ENCODE measurements around the gene KCNMB4.

DNA sequence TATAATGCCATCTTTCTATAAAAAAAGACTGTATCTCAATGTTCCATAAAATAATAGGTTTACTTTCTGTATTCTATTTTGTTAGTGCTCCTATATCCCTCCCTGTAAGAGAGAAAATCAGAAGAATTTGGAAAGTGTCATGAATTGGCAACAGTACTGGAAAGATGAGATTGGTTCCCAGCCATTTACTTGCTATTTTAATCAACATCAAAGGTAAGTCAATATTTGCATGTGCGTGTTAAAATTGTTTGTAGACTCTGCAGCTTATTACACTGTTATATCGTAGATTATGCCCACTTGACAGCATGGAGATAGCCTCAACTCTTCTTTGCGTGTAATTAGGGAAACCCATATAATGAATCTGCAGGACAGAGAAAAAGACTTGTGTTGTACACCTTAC is 34.0 kb downstream of the KCNMB4 start:
- no peak for TF ChIP-seq CTCF (IDR thresholded peaks at IDR 0.05)
- no peak for TF ChIP-seq EP300 (IDR thresholded peaks at IDR 0.05)
- no peak for TF ChIP-seq POLR2A (IDR thresholded peaks at IDR 0.05)
